Measurements from ENCODE around the gene LGI2. TPM values are rescaled to one million over a fixed set of nuclear protein-coding genes. Genes with fewer than 3 reads are reported as not detected.

The LGI2 gene
- total RNA-seq, 1 experiment from 2014 or later = 12.2 TPM

DNA sequence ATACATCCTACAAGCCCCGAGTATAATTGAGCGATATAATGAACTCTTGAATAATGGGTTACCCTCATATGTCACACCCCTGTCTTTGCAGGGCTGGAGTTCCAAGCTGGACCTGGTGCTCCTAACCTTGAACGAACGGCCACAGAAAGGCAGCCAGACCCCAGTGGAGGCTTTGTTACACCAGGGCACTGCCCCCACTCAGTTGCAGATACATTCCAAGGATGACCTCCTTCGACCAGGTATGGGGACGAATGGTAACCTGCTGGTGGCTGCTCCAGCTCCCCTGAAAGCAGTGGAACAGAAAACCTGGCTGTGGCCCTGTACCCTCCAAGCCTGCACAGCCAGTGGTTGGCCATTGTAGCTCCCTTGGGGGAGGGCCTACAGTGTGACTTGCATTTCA is 61.3 kb downstream of the LGI2 start (continued):
- no peak for TF ChIP-seq JAZF1 (CRISPR knock-in tag; IDR thresholded peaks at IDR 0.05)
- TF ChIP-seq, protein P1, sequence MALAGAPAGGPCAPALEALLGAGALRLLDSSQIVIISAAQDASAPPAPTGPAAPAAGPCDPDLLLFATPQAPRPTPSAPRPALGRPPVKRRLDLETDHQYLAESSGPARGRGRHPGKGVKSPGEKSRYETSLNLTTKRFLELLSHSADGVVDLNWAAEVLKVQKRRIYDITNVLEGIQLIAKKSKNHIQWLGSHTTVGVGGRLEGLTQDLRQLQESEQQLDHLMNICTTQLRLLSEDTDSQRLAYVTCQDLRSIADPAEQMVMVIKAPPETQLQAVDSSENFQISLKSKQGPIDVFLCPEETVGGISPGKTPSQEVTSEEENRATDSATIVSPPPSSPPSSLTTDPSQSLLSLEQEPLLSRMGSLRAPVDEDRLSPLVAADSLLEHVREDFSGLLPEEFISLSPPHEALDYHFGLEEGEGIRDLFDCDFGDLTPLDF (CRISPR knock-in tag; IDR thresholded peaks at IDR 0.05) = no peak

DNA sequence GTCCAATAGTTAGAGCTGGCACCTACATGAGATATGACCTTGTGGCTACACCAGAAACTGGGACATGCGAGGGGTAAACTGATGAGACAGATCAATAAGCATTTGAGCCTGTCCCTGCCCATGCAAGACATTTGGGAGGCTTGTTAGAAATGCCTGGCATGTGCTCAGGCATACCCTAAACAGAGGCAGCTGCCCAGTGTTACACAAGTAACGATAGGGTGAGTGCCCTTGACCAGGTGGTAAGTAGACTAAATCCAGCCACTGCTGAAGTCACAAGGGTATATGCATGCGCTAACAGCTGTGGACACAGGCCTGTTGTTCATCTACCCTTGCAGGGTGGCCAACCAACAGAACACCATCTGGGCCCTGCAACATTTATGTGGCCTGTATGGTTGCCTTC is 61.8 kb downstream of the LGI2 start:
- peaks cover 11% of the 10 kb centered on the region for H3K4me1 Mint-ChIP-seq
- DNase-seq (ENCODE audit: low spot score) = no peak
- CTCF ChIA-PET = interaction anchor here (1.2 kb wide), 1 partner anchor 11 kb away, joined by 6 read pairs; no protein-coding TSS in a partner anchor
- H3K27me3 Mint-ChIP-seq (ENCODE audit: low read depth) = peaks cover 8% of the 10 kb centered on the region
- H3K4me3 Mint-ChIP-seq = no peak overlapping the region
- H3K36me3 Mint-ChIP-seq = peaks cover 28% of the 10 kb centered on the region
- POLR2A ChIA-PET = no interaction called here
- peaks cover 45% of the 10 kb centered on the region for H3K9me3 Mint-ChIP-seq
- ATAC-seq = no peak
- H3K27ac Mint-ChIP-seq = no peak overlapping the region
- TF ChIP-seq ZNF232 (CRISPR knock-in tag; IDR thresholded peaks at IDR 0.05) (no peak), ZNF121 (CRISPR knock-in tag; IDR thresholded peaks at IDR 0.05) (no peak), NFE2L1 (CRISPR knock-in tag; IDR thresholded peaks at IDR 0.05) (no peak)

DNA sequence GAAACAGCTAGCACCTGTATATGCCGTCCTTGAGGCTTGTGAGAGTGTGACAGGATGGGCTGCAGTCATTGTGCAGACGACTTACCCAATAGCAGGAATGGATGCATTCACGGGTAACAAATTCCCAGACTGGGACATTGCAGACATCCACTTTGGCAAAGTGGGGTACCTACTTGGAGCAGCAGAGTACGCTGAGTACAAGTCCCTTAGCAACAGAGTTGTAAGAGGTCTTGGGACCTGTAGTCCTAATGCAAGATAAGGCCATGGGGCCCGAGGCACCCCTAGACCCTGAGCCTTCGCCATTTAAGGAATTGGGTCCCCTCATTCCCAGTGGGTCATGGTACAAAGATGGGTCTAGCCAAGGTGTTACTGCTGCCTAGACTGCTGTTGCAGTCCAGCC is 62.5 kb downstream of the LGI2 start:
- H3K27me3 Mint-ChIP-seq (ENCODE audit: low read depth) = peaks cover 6% of the 10 kb centered on the region; the same call in 1 of the 2 replicates
- no peak for DNase-seq (ENCODE audit: low spot score)
- ChIA-PET POLR2A (no interaction called here), CTCF (no interaction called here)
- TF ChIP-seq, protein P2, sequence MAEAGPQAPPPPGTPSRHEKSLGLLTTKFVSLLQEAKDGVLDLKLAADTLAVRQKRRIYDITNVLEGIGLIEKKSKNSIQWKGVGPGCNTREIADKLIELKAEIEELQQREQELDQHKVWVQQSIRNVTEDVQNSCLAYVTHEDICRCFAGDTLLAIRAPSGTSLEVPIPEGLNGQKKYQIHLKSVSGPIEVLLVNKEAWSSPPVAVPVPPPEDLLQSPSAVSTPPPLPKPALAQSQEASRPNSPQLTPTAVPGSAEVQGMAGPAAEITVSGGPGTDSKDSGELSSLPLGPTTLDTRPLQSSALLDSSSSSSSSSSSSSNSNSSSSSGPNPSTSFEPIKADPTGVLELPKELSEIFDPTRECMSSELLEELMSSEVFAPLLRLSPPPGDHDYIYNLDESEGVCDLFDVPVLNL (CRISPR knock-in tag; IDR thresholded peaks at IDR 0.05; ENCODE audit: borderline replicate concordance, low read depth) = no peak
- TF ChIP-seq, protein P3, sequence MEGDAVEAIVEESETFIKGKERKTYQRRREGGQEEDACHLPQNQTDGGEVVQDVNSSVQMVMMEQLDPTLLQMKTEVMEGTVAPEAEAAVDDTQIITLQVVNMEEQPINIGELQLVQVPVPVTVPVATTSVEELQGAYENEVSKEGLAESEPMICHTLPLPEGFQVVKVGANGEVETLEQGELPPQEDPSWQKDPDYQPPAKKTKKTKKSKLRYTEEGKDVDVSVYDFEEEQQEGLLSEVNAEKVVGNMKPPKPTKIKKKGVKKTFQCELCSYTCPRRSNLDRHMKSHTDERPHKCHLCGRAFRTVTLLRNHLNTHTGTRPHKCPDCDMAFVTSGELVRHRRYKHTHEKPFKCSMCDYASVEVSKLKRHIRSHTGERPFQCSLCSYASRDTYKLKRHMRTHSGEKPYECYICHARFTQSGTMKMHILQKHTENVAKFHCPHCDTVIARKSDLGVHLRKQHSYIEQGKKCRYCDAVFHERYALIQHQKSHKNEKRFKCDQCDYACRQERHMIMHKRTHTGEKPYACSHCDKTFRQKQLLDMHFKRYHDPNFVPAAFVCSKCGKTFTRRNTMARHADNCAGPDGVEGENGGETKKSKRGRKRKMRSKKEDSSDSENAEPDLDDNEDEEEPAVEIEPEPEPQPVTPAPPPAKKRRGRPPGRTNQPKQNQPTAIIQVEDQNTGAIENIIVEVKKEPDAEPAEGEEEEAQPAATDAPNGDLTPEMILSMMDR (IDR thresholded peaks at IDR 0.05) = no peak
- TF ChIP-seq RORB (CRISPR knock-in tag; IDR thresholded peaks at IDR 0.05) (no peak), ZBTB21 (CRISPR knock-in tag; IDR thresholded peaks at IDR 0.05; ENCODE audit: borderline replicate concordance) (no peak)
- TF ChIP-seq, protein P4, sequence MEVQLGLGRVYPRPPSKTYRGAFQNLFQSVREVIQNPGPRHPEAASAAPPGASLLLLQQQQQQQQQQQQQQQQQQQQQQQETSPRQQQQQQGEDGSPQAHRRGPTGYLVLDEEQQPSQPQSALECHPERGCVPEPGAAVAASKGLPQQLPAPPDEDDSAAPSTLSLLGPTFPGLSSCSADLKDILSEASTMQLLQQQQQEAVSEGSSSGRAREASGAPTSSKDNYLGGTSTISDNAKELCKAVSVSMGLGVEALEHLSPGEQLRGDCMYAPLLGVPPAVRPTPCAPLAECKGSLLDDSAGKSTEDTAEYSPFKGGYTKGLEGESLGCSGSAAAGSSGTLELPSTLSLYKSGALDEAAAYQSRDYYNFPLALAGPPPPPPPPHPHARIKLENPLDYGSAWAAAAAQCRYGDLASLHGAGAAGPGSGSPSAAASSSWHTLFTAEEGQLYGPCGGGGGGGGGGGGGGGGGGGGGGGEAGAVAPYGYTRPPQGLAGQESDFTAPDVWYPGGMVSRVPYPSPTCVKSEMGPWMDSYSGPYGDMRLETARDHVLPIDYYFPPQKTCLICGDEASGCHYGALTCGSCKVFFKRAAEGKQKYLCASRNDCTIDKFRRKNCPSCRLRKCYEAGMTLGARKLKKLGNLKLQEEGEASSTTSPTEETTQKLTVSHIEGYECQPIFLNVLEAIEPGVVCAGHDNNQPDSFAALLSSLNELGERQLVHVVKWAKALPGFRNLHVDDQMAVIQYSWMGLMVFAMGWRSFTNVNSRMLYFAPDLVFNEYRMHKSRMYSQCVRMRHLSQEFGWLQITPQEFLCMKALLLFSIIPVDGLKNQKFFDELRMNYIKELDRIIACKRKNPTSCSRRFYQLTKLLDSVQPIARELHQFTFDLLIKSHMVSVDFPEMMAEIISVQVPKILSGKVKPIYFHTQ (CRISPR knock-in tag; IDR thresholded peaks at IDR 0.05) = no peak
- peaks cover 34% of the 10 kb centered on the region for H3K36me3 Mint-ChIP-seq
- H3K9me3 Mint-ChIP-seq = peaks cover 52% of the 10 kb centered on the region
- H3K4me1 Mint-ChIP-seq = peaks cover 5% of the 10 kb centered on the region
- no peak overlapping the region for H3K4me3 Mint-ChIP-seq
- H3K27ac Mint-ChIP-seq = no peak overlapping the region
- ATAC-seq = no peak

DNA sequence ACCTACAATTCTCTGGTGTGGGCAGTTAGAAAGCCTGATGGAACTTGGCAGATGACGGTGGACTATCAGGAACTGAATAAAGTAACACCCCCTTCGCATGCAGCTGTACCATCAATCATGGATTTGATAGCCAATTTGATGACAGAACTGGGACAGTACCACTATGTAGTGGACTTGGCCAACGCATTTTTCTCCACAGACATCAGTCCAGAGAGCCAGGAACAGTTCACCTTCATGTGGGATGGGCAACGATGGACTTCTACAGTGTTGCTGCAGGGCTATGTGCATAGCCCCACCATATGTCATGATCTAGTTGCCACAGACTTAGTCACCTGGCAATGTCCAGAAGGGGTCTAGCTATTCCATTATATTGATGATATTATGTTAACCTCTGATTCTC is 63.4 kb downstream of the LGI2 start:
- H3K4me1 Mint-ChIP-seq = peaks cover 5% of the 10 kb centered on the region
- DNase-seq (ENCODE audit: low spot score) (no peak), ATAC-seq (no peak)
- POLR2A ChIA-PET = no interaction called here
- H3K36me3 Mint-ChIP-seq = peaks cover 34% of the 10 kb centered on the region
- H3K4me3 Mint-ChIP-seq = no peak overlapping the region
- H3K9me3 Mint-ChIP-seq = peaks cover 56% of the 10 kb centered on the region
- H3K27ac Mint-ChIP-seq = no peak overlapping the region
- CTCF ChIA-PET = no interaction called here
- peaks cover 6% of the 10 kb centered on the region; the same call in 1 of the 2 replicates for H3K27me3 Mint-ChIP-seq (ENCODE audit: low read depth)
- no peak for TF ChIP-seq NR2C2 (CRISPR knock-in tag; IDR thresholded peaks at IDR 0.05)
- TF ChIP-seq RELA (CRISPR knock-in tag; IDR thresholded peaks at IDR 0.05; ENCODE audit: borderline replicate concordance) = no peak
- no peak for TF ChIP-seq TEAD1 (CRISPR knock-in tag; IDR thresholded peaks at IDR 0.05)
- no peak for TF ChIP-seq ZNF671 (CRISPR knock-in tag; IDR thresholded peaks at IDR 0.05)
- no peak for TF ChIP-seq ESRRA (CRISPR knock-in tag; IDR thresholded peaks at IDR 0.05; ENCODE audit: borderline replicate concordance)
- TF ChIP-seq, protein P5, sequence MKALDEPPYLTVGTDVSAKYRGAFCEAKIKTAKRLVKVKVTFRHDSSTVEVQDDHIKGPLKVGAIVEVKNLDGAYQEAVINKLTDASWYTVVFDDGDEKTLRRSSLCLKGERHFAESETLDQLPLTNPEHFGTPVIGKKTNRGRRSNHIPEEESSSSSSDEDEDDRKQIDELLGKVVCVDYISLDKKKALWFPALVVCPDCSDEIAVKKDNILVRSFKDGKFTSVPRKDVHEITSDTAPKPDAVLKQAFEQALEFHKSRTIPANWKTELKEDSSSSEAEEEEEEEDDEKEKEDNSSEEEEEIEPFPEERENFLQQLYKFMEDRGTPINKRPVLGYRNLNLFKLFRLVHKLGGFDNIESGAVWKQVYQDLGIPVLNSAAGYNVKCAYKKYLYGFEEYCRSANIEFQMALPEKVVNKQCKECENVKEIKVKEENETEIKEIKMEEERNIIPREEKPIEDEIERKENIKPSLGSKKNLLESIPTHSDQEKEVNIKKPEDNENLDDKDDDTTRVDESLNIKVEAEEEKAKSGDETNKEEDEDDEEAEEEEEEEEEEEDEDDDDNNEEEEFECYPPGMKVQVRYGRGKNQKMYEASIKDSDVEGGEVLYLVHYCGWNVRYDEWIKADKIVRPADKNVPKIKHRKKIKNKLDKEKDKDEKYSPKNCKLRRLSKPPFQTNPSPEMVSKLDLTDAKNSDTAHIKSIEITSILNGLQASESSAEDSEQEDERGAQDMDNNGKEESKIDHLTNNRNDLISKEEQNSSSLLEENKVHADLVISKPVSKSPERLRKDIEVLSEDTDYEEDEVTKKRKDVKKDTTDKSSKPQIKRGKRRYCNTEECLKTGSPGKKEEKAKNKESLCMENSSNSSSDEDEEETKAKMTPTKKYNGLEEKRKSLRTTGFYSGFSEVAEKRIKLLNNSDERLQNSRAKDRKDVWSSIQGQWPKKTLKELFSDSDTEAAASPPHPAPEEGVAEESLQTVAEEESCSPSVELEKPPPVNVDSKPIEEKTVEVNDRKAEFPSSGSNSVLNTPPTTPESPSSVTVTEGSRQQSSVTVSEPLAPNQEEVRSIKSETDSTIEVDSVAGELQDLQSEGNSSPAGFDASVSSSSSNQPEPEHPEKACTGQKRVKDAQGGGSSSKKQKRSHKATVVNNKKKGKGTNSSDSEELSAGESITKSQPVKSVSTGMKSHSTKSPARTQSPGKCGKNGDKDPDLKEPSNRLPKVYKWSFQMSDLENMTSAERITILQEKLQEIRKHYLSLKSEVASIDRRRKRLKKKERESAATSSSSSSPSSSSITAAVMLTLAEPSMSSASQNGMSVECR (CRISPR knock-in tag; IDR thresholded peaks at IDR 0.05; ENCODE audit: borderline replicate concordance) = no peak
- TF ChIP-seq, protein P6, sequence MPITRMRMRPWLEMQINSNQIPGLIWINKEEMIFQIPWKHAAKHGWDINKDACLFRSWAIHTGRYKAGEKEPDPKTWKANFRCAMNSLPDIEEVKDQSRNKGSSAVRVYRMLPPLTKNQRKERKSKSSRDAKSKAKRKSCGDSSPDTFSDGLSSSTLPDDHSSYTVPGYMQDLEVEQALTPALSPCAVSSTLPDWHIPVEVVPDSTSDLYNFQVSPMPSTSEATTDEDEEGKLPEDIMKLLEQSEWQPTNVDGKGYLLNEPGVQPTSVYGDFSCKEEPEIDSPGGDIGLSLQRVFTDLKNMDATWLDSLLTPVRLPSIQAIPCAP (CRISPR knock-in tag; IDR thresholded peaks at IDR 0.05) = no peak
- no peak for TF ChIP-seq SOX15 (CRISPR knock-in tag; IDR thresholded peaks at IDR 0.05)
- no peak for TF ChIP-seq NFYB (CRISPR knock-in tag; conservative IDR thresholded peaks at IDR 0.05; ENCODE audit: low read depth)
